Tibial nerve (tissue), 3 donors: ENCODE measurements around the gene DYNLL1.

Experiments used
- POLR2A ChIP-seq, 2 donors: fragments of 450-650 bp; IDR thresholded peaks; one replicate each; pipeline ENCODE4 v1.6.1; 2017; ENCODE audit warnings: antibody characterized with exemption in 2 of 2, mild to moderate bottlenecking in 2 of 2, moderate library complexity in 2 of 2
- TF ChIP-seq, protein P1 (sequence below), 5 experiments: fragments of 200-600 bp in 3 of 5; fragments of 450-650 bp in 2 of 5; sonication (generic) in 3 of 5; IDR thresholded peaks; one replicate each; pipeline ENCODE4 v1.5.1; 2016 to 2019; ENCODE audit warnings: antibody characterized with exemption in 5 of 5, mild to moderate bottlenecking in 3 of 5, moderate library complexity in 2 of 5

GRCh38 chr12:120479458-120479857 is 16.5 kb upstream of the DYNLL1 start:
- TF ChIP-seq, protein P1, sequence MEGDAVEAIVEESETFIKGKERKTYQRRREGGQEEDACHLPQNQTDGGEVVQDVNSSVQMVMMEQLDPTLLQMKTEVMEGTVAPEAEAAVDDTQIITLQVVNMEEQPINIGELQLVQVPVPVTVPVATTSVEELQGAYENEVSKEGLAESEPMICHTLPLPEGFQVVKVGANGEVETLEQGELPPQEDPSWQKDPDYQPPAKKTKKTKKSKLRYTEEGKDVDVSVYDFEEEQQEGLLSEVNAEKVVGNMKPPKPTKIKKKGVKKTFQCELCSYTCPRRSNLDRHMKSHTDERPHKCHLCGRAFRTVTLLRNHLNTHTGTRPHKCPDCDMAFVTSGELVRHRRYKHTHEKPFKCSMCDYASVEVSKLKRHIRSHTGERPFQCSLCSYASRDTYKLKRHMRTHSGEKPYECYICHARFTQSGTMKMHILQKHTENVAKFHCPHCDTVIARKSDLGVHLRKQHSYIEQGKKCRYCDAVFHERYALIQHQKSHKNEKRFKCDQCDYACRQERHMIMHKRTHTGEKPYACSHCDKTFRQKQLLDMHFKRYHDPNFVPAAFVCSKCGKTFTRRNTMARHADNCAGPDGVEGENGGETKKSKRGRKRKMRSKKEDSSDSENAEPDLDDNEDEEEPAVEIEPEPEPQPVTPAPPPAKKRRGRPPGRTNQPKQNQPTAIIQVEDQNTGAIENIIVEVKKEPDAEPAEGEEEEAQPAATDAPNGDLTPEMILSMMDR (IDR thresholded peaks at IDR 0.05), result no peak
- no peak for TF ChIP-seq POLR2A (IDR thresholded peaks at IDR 0.05)
